ENCODE results near the gene VEGFC. TPM values are rescaled to one million over a fixed set of nuclear protein-coding genes. Genes with fewer than 3 reads are reported as not detected.

VEGFC gene
- total RNA-seq, 1 experiment from 2014 or later, result 15.7 TPM

GRCh38 chr4:176638992-176639391, 153.7 kb downstream of the VEGFC start:
- Histone ChIP-seq H3K27ac (ENCODE audit: low read length) (no peak overlapping the region), H3K27me3 (ENCODE audit: control insufficient read depth, insufficient read depth, low read length) (no peaks in the 10 kb centered on the region), H3K36me3 (ENCODE audit: control insufficient read depth, insufficient read depth, low read length) (no peaks in the 10 kb centered on the region), H3K9me3 (ENCODE audit: control insufficient read depth, insufficient read depth, low read depth, low read length) (no peaks in the 10 kb centered on the region), H3K4me3 (ENCODE audit: low read depth in 2 of 2, low read length in 2 of 2) (no peak overlapping the region), H3K4me1 (ENCODE audit: control insufficient read depth, insufficient read depth, low read length) (no peaks in the 10 kb centered on the region)
- ChIA-PET CTCF (no interaction called here), POLR2A (no interaction called here)
- intact Hi-C loops (cut with micrococcal nuclease; ENCODE audit: unreplicated experiment), result no loop called here
- no TSS peak for BruUV-seq (replicated peaks)
- no peak for DNase-seq (ENCODE audit: low read depth, low spot score)
- ATAC-seq, result no peak
- in situ Hi-C loops (cut with HindIII; ENCODE audit: low pct_unique_long_range_greater_than_20kb, low sequenced_read_pairs), result no loop called here
- no peak for TF ChIP-seq REST (IDR thresholded peaks at IDR 0.05; ENCODE audit: insufficient read depth in 1 of 2, low read depth in 2 of 2, low read length in 1 of 2)
- TF ChIP-seq TCF7L2 (IDR thresholded peaks at IDR 0.05; ENCODE audit: low read depth, low read length), result no peak
- no peak for TF ChIP-seq SIN3A (IDR thresholded peaks at IDR 0.05; ENCODE audit: borderline replicate concordance, insufficient read depth, low read depth, low read length)
- TF ChIP-seq CTCF (IDR thresholded peaks at IDR 0.05), result no peak
- no peak for TF ChIP-seq POLR2AphosphoS5 (IDR thresholded peaks at IDR 0.05; ENCODE audit: low read depth, low read length)

GRCh38 chr4:176636292-176636691, 156.4 kb downstream of the VEGFC start:
- ATAC-seq (no peak), DNase-seq (ENCODE audit: low read depth, low spot score) (no peak)
- Histone ChIP-seq H3K27me3 (ENCODE audit: control insufficient read depth, insufficient read depth, low read length) (no peaks in the 10 kb centered on the region), H3K27ac (ENCODE audit: low read length) (no peak overlapping the region), H3K36me3 (ENCODE audit: control insufficient read depth, insufficient read depth, low read length) (no peaks in the 10 kb centered on the region), H3K4me3 (ENCODE audit: low read depth in 2 of 2, low read length in 2 of 2) (no peak overlapping the region), H3K4me1 (ENCODE audit: control insufficient read depth, insufficient read depth, low read length) (no peaks in the 10 kb centered on the region), H3K9me3 (ENCODE audit: control insufficient read depth, insufficient read depth, low read depth, low read length) (no peaks in the 10 kb centered on the region)
- TF ChIP-seq SIN3A (IDR thresholded peaks at IDR 0.05; ENCODE audit: borderline replicate concordance, insufficient read depth, low read depth, low read length) (no peak), CTCF (IDR thresholded peaks at IDR 0.05) (no peak), POLR2AphosphoS5 (IDR thresholded peaks at IDR 0.05; ENCODE audit: low read depth, low read length) (no peak), REST (IDR thresholded peaks at IDR 0.05; ENCODE audit: insufficient read depth in 1 of 2, low read depth in 2 of 2, low read length in 1 of 2) (no peak), TCF7L2 (IDR thresholded peaks at IDR 0.05; ENCODE audit: low read depth, low read length) (no peak)
- intact Hi-C loops (cut with micrococcal nuclease; ENCODE audit: unreplicated experiment) (no loop called here), in situ Hi-C loops (cut with HindIII; ENCODE audit: low pct_unique_long_range_greater_than_20kb, low sequenced_read_pairs) (no loop called here)
- BruUV-seq (replicated peaks), result no TSS peak
- ChIA-PET CTCF (interaction anchor here (0.7 kb wide), 1 partner anchor 413 kb away, joined by 3 read pairs; no protein-coding TSS in a partner anchor), POLR2A (no interaction called here)
